Vagina (tissue), 2 donors: Measurements from ENCODE around the gene HOXA6.

Source experiments
- CTCF ChIP-seq, 3 experiments: fragments of 450-650 bp in 2 of 3; fragments of 200-600 bp in 1 of 3; sonication (generic) in 1 of 3; IDR thresholded peaks; one replicate each; pipeline ENCODE4 v1.5.1; 2017 to 2019; ENCODE audit warnings: antibody characterized with exemption in 3 of 3, mild to moderate bottlenecking in 2 of 3, moderate library complexity in 2 of 3
- POLR2A ChIP-seq, 2 donors: fragments of 450-650 bp; IDR thresholded peaks; one replicate each; pipeline ENCODE4 v1.6.1; 2017; ENCODE audit warnings: antibody characterized with exemption in 2 of 2, mild to moderate bottlenecking in 2 of 2, moderate library complexity in 2 of 2
- POLR2AphosphoS5 ChIP-seq, 2 donors: sonication (generic); formaldehyde crosslinking; IDR thresholded peaks; one replicate each; pipeline ENCODE4 v1.9.0; 2017; ENCODE audit warnings: antibody characterized with exemption in 2 of 2, mild to moderate bottlenecking in 2 of 2, low read depth in 1 of 2; ENCODE audit not compliant: insufficient read depth in 1 of 2

DNA sequence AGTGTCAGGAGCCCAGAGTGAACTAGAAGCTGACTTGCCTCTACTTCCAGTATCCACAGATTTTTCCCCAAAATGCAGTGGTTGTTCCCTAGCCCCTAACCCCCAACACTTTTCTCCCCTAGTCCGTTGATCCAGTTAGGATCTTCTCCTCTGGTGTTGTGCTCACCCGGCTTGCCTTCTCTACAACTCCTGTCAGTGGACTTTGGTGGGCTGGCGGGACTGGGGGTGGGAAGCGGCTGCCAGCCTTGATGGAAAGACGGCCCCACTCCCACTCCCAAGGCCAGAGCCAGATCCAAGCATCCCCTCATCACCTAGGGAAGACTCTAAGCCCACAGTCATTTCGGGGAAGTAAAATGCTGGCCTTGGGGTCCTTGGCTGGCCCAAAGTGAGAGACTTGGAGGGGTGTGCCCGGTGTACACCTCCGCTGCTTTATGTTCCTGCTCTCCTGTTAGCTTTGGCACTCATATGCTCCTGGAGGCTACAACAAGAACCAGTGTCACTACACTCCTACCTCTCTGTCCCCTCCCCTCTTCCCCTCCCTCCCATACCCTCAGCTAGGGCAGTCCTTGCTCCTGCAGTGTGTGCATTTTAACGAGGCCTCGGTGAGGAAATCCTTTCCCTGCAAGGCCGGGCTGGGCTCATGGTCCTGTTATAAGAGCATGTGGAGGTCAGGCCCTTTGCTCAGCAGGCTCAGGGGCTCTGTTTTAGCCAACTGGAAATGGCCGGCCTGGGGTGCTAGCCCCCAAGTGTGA is 27.5 kb upstream of the HOXA6 start:
- TF ChIP-seq POLR2AphosphoS5 (IDR thresholded peaks at IDR 0.05; ENCODE audit: insufficient read depth in 1 of 2, low read depth in 1 of 2) (no peak), POLR2A (IDR thresholded peaks at IDR 0.05) (no peak), CTCF (IDR thresholded peaks at IDR 0.05) (no peak)
